SU-DHL-6 (cell line): ENCODE data around the gene ACOX1.

Experiments
- H2AFZ ChIP-seq: fragments of 200-600 bp; sonication (generic); 2 replicates; pipeline ENCODE4 v1.6.1; 2014; ENCODE audit warnings: low read depth, mild to moderate bottlenecking, moderate library complexity, mixed read lengths, antibody characterized with exemption, low read length; ENCODE audit not compliant: severe bottlenecking
- H3F3A ChIP-seq: fragments of 200-600 bp; shearing (Covaris generic); 2 replicates; pipeline ENCODE4 v1.6.0; 2016; ENCODE audit warnings: antibody characterized with exemption, mild to moderate bottlenecking; ENCODE audit not compliant: insufficient read depth
- H3K27ac ChIP-seq: fragments of 200-600 bp; sonication (generic); 2 replicates; pipeline ENCODE4 v1.5.1; 2016; ENCODE audit warnings: low read depth, mild to moderate bottlenecking, low read length, moderate library complexity, mixed read lengths
- H3K27me3 ChIP-seq: fragments of 200-600 bp; sonication (generic), shearing (Covaris generic); 2 replicates; pipeline ENCODE4 v1.6.0; 2014; ENCODE audit warnings: mild to moderate bottlenecking, low read length
- H3K36me3 ChIP-seq: fragments of 200-600 bp; sonication (generic); 2 replicates; pipeline ENCODE4 v1.6.1; 2014; ENCODE audit warnings: mild to moderate bottlenecking, low read length, mixed read lengths
- H3K4me2 ChIP-seq: fragments of 300-600, 200-600 bp; shearing (Covaris generic), sonication (generic); 2 replicates; pipeline ENCODE4 v1.6.0; 2014; ENCODE audit warnings: low read length, low read depth, mild to moderate bottlenecking; ENCODE audit not compliant: poor library complexity, severe bottlenecking
- H3K4me3 ChIP-seq: fragments of 200-600 bp; sonication (generic); 2 replicates; pipeline ENCODE4 v1.5.1; 2014; ENCODE audit warnings: antibody characterized with exemption, low read length, mild to moderate bottlenecking, mixed read lengths; ENCODE audit not compliant: insufficient read depth, poor library complexity, severe bottlenecking
- H3K79me2 ChIP-seq: fragments of 200-600 bp; sonication (generic); 2 replicates; pipeline ENCODE4 v1.6.1; 2014; ENCODE audit warnings: mild to moderate bottlenecking, low read length, moderate library complexity; ENCODE audit not compliant: insufficient read depth
- H3K9ac ChIP-seq: fragments of 200-600 bp; sonication (generic); 2 replicates; pipeline ENCODE4 v1.7.0; 2014; ENCODE audit warnings: mild to moderate bottlenecking, low read length
- H3K9me2 ChIP-seq: fragments of 200-600 bp; sonication (generic); replicated peaks from 2 replicates; pipeline ENCODE4 v1.6.1; 2014; ENCODE audit warnings: low read length; ENCODE audit not compliant: insufficient read depth
- H3K9me3 ChIP-seq: fragments of 200-600 bp; sonication (generic); 2 replicates; pipeline ENCODE4 v1.6.1; 2014; ENCODE audit warnings: low read length, mixed read lengths; ENCODE audit not compliant: insufficient read depth
- H4K20me1 ChIP-seq: fragments of 200-600 bp; sonication (generic); 2 replicates; pipeline ENCODE4 v1.6.1; 2014; ENCODE audit warnings: low read depth, mild to moderate bottlenecking, antibody characterized with exemption, low read length, moderate library complexity, mixed read lengths
- EZH2phosphoT487 ChIP-seq: fragments of 200-600 bp; sonication (generic), shearing (Covaris generic); conservative IDR thresholded peaks from 2 replicates; pipeline ENCODE4 v1.6.1; 2018; ENCODE audit warnings: mild to moderate bottlenecking, antibody characterized with exemption, low read length, moderate library complexity, mixed read lengths
- TF ChIP-seq, protein P1 (sequence below): fragments of 200-600 bp; sonication (generic); IDR thresholded peaks from one replicate; pipeline ENCODE4 v1.5.1; 2017; ENCODE audit warnings: antibody characterized with exemption, mild to moderate bottlenecking, low read length, moderate library complexity; ENCODE audit not compliant: insufficient read depth, poor library complexity, severe bottlenecking

ACOX1 gene

DNA sequence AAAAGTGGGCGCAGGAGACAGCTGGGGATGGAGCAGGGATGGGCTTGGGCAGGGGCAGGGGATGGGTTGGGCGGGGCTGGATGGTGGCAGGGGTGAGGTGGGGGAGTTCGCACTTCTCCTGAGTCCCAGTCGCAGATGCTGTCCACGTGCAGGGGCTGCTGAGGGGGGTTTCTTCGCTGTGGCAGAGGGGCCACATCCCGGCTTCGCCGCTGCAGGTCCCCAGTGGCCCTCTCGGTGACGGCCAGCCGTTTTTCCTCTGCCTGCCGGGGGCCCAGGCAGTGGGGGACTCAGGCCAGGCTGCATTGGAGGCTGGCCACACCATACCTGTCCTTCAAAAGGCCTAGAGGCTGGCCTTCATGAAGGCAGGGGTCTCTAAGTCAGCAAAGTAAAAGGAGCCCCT lies 39.8 kb upstream of the ACOX1 start:
- H3K9me2 ChIP-seq = no peaks in the 10 kb centered on the region
- H3K27me3 ChIP-seq = no peaks in the 10 kb centered on the region
- H3K27ac ChIP-seq = no peak overlapping the region
- H4K20me1 ChIP-seq = no peaks in the 10 kb centered on the region
- no peaks in the 10 kb centered on the region for H3K79me2 ChIP-seq
- no peak overlapping the region for H3K4me2 ChIP-seq
- no peaks in the 10 kb centered on the region for H3K9me3 ChIP-seq
- H3F3A ChIP-seq = 0 out of 2 replicates have a peak, but pooled peaks cover 4% of the 10 kb centered on the region
- TF ChIP-seq, protein P1, sequence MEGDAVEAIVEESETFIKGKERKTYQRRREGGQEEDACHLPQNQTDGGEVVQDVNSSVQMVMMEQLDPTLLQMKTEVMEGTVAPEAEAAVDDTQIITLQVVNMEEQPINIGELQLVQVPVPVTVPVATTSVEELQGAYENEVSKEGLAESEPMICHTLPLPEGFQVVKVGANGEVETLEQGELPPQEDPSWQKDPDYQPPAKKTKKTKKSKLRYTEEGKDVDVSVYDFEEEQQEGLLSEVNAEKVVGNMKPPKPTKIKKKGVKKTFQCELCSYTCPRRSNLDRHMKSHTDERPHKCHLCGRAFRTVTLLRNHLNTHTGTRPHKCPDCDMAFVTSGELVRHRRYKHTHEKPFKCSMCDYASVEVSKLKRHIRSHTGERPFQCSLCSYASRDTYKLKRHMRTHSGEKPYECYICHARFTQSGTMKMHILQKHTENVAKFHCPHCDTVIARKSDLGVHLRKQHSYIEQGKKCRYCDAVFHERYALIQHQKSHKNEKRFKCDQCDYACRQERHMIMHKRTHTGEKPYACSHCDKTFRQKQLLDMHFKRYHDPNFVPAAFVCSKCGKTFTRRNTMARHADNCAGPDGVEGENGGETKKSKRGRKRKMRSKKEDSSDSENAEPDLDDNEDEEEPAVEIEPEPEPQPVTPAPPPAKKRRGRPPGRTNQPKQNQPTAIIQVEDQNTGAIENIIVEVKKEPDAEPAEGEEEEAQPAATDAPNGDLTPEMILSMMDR = no peak
- H3K4me3 ChIP-seq = no peak overlapping the region
- no peaks in the 10 kb centered on the region for H3K36me3 ChIP-seq
- no peak overlapping the region for H3K9ac ChIP-seq
- no peak overlapping the region for H2AFZ ChIP-seq

DNA sequence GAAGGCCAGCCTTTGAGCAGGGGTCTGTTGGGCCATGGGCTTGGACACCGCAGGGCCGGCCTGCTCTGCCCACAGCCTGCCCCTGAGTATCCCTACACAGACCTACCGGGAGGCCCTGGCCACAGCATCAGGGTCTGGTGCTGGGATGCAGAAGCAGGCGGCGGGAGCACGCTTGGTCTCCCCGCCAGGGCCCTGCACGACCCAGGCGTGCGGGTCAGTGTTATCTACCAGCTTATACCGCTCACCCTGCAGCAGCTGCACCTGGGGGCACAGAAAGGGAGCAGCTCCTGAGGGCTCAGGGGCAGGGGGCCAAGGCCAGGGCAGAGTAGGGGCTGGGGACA lies 39.3 kb upstream of the ACOX1 start:
- Histone ChIP-seq H3K9me3 (no peaks in the 10 kb centered on the region), H3K79me2 (no peaks in the 10 kb centered on the region), H3K9ac (no peak overlapping the region), H3K4me3 (no peak overlapping the region), H3K9me2 (no peaks in the 10 kb centered on the region), H2AFZ (no peak overlapping the region), H3K36me3 (no peaks in the 10 kb centered on the region), H4K20me1 (no peaks in the 10 kb centered on the region), H3K27ac (no peak overlapping the region), H3F3A (0 out of 2 replicates have a peak, but pooled peaks cover 4% of the 10 kb centered on the region), H3K27me3 (no peaks in the 10 kb centered on the region), H3K4me2 (no peak overlapping the region)
- TF ChIP-seq, protein P1 = no peak
- no peak for TF ChIP-seq EZH2phosphoT487

DNA sequence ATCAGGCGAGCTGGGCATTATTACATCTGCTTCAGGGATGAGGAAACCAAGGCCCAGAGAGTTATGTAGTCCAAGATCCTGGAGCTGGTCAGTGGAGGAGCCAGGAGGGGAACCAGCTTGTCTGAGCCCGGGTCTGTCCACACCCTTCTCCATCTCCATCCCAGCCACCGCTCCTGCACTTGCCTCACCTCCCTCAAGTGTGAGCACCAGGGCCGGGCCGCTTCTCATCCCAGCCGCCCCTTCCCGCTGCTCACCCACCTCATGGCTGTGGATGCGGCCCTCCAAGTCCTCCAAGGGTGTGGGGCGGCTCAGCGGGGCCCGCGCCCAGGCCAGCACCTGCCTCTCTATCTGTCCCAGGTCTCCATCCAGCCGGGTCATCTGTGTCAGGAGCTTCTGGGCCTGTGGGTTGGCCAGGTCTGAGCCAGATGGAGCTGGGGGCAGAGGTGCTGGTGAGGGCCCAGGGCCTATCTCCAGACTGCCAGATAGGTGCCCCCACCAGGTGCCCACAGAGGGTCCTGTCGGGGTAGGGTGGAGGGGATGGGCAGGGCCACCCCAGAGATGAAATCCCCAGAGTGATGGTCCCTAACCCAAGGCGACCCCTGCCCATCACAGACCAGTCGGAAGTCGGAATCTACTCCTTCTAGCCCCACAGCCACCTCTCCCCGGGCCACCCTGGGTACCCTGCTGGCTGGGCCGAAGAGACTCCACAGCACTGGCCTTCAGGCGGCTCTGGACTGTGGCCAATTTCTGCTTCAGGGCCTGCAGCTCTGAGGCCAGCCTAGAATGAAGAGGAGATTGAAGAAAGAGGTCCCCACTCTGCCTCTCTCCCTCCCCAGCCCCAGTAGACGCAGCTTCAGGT lies 38.7 kb upstream of the ACOX1 start:
- TF ChIP-seq EZH2phosphoT487 = no peak
- TF ChIP-seq, protein P1 = no peak
- no peaks in the 10 kb centered on the region for H3K27me3 ChIP-seq
- H3K79me2 ChIP-seq = no peaks in the 10 kb centered on the region
- no peak overlapping the region for H3K27ac ChIP-seq
- no peaks in the 10 kb centered on the region for H4K20me1 ChIP-seq
- H2AFZ ChIP-seq = no peak overlapping the region
- no peak overlapping the region for H3K9ac ChIP-seq
- no peaks in the 10 kb centered on the region for H3K9me2 ChIP-seq
- no peak overlapping the region for H3K4me3 ChIP-seq
- H3K4me2 ChIP-seq = no peak overlapping the region
- H3K36me3 ChIP-seq = no peaks in the 10 kb centered on the region
- 0 out of 2 replicates have a peak, but pooled peaks cover 4% of the 10 kb centered on the region for H3F3A ChIP-seq
- no peaks in the 10 kb centered on the region for H3K9me3 ChIP-seq
